Measurements from ENCODE around the gene SLC7A4.
"Not testable (repeated sequence)": the region's sequence is repeated elsewhere in the genome, so short reads cannot be mapped to it uniquely, and the experiment has no call there.

GRCh38 chr22:21060363-21060762, 28.0 kb upstream of the SLC7A4 start:
- not testable (repeated sequence) for TF ChIP-seq POLR2AphosphoS5 (IDR thresholded peaks at IDR 0.05; ENCODE audit: low read depth, low read length); PAX5 (IDR thresholded peaks at IDR 0.05; ENCODE audit: insufficient read depth, low read length, severe bottlenecking)

Measured in GM12891 (cell line).